Activated CD4-positive, CD25-positive, alpha-beta regulatory T cell (primary cell): Measurements from ENCODE around the gene CCDC178.
"Not testable (repeated sequence)": the region's sequence is repeated elsewhere in the genome, so short reads cannot be mapped to it uniquely, and the experiment has no call there.

ENCODE experiments used
- DNase-seq, 4 experiments: peaks; one replicate each; lab custom pipeline; 2025; lab: John Stamatoyannopoulos, UW

CCDC178 gene

DNA sequence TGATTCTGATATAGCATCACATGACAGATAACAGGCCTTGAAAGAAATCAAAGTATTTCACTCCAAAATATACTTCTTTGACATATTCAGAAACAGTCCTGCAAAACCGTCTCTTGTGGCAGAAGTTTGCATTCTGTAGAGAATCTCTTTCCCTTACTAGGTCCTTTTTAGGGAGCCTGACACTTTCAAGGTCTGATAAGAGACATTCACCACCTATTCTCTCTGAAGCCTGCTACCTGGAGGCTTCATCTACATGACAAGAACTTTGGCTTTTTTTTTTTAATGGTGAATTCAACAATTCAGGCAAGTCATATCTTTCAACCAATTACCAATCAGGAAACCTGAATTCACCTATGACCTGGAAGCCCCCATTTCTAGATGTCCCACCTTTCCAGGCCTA is 83.8 kb downstream of the CCDC178 start:
- DNase-seq, result no peak

GRCh38 chr18:33355756-33356155 is 84.8 kb downstream of the CCDC178 start:
- DNase-seq, result no peak

GRCh38 chr18:33355263-33355662 is 85.3 kb downstream of the CCDC178 start:
- no peak for DNase-seq

DNA sequence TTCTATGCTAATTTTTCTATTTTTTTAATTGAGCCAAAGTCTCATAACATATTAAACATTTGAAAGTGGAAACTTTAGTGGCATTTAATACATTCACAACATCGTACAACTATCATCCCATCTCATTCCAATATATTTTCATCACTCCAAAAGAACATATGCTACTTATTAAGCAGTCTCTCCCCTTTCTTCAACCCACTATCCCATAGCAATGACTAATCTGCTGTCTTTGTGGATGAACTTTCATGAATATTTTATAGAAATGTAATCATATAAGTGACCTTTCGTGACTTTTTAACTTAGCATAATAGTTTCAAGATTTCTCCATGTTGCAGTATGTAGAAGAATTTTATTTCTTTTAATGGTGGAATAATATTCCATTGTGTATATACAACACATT is 90.3 kb downstream of the CCDC178 start:
- DNase-seq, result no peak

DNA sequence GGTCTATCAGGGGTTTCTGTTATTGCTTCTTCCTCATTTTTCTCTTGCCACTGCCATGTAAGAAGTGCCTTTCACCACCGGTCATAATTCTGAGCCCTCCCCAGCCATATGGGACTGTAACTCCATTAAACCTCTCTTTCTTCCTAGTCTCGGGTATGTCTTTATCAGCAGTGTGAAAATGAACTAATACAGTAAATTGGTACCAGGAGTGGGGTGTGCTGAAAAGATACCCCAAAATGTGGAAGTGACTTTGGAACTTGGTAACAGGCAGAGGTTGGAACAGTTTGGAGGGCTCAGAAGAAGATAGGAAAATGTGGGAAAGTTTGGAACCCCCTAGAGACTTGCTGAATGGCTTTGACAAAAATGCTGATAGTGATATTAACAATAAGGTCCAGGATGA is 100.8 kb downstream of the CCDC178 start:
- DNase-seq, result not testable (repeated sequence)

- no peak for DNase-seq
These were observed 105.7 kb downstream of the CCDC178 start for GRCh38 chr18:33334781-33335180.

GRCh38 chr18:33330711-33331110 is 109.8 kb downstream of the CCDC178 start:
- no peak for DNase-seq

- DNase-seq, result no peak
These were observed 113.5 kb downstream of the CCDC178 start for GRCh38 chr18:33326975-33327374.

GRCh38 chr18:33317640-33318039 is 122.9 kb downstream of the CCDC178 start:
- DNase-seq, result no peak

- DNase-seq, result no peak
These were observed 124.4 kb downstream of the CCDC178 start for GRCh38 chr18:33316146-33316587.

DNA sequence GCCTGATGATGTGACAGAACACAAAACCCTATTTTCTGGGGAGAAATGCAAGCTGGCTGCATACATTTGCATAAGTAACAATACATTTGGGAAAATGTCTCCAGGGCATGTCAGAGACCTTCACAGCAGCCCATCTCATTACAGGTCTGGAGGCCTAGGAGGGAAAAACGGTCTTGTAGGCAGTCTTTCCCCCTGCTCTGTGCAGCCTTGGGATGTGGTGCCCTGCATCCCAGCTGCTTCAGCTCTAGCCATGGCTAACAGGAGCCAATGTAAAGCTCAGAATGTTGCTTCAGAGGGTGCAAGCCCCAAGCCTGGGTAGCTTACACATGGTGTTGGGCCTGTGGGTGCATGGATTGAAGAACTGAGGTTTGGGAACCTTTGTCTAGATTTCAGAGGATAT is 133.0 kb downstream of the CCDC178 start:
- DNase-seq, result no peak

DNA sequence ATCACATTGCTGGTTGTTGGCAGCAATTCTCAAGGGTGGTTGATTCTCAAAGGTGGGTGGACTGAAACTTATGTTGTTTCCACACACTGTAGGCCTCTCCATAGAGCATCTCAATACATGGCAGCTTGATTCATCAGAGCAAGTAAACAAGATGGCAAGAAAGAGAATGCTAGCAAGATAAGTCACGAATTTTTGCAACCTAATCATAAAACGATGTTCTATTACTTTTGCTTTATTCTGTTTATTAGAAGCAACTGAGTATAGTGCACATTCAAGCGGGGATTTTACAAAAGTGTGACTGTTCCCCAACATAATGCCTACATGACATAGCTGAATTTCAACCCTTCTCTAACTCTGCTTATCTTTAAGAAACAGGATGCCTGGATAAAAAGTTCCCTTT is 136.2 kb downstream of the CCDC178 start:
- no peak for DNase-seq

GRCh38 chr18:33291539-33291938 is 149.0 kb downstream of the CCDC178 start:
- DNase-seq, result no peak

- no peak for DNase-seq
These were observed 152.3 kb downstream of the CCDC178 start for GRCh38 chr18:33288082-33288716.

DNA sequence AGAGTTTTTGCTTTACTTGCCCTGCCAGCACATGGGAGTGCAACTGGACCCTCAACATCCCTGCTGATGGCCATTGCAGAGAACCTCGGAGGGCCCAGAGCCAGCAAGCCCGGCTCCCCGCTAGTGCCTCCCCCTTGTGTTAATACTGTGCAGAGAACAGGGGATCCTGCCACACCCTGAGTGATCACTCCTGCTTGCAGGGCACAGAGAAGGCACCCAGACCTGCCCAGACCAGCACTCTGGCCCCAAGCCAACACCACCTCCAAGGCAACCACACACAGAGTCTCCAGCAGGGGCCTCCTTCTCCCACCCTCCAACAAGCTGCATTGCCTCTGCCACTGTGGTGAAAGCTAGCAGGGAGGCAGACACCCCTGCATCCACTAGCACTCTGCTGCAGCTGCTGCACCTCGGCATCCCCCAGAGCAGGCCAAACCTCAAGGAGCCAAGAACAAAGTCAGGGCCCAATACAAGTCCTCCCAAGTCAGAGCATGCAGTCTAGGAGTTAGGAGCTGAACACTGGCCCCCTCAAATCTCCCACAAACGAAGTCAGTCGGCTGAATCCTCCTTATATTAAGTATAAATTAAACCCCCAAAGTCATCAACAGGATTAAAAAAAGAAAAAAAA is 157.7 kb downstream of the CCDC178 start:
- no peak for DNase-seq

- DNase-seq, result no peak
These were observed 158.4 kb downstream of the CCDC178 start for GRCh38 chr18:33282142-33282541.

DNA sequence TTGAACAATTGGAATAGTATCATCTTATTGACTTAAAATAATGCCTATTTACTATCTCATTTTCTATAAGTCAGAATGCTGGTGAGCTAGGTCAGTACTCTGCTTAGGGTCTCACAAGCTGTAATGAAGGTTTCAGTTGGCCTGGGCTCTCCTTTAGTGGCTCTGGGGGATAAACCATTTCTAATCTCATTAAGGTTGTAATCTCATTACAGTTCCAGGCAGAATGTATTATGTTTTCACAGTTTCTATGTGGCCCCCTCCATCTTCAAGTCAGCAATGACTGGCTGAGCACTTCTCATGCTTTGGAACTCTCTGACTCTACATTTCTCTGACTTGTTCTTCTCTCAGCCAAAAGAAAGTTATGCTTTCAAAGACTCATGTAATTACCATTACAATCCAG is 163.1 kb downstream of the CCDC178 start:
- DNase-seq, result no peak

DNA sequence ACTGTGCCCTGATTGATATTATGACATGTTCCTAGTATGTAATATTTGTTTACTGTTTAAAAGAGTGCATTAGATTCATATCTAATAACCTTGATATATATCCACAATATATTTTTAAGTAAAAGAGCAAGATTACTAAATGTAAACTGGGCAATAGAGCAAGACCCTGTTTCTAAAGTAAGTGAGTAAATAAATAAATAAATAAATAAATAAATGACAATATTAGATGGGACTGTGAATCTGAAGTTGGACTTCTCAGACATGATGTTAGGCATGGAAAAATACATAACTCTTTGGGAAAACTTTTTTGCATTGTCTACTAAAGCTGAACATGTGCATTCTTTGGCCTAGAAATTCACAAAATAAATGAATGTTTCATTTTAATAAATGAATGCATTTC is 164.7 kb downstream of the CCDC178 start:
- DNase-seq, result no peak

GRCh38 chr18:33270297-33270696 is 170.2 kb downstream of the CCDC178 start:
- no peak for DNase-seq

- DNase-seq, result no peak
These were observed 171.3 kb downstream of the CCDC178 start for GRCh38 chr18:33269223-33269622.

- DNase-seq, result no peak
These were observed 176.0 kb downstream of the CCDC178 start for GRCh38 chr18:33264566-33264965.

DNA sequence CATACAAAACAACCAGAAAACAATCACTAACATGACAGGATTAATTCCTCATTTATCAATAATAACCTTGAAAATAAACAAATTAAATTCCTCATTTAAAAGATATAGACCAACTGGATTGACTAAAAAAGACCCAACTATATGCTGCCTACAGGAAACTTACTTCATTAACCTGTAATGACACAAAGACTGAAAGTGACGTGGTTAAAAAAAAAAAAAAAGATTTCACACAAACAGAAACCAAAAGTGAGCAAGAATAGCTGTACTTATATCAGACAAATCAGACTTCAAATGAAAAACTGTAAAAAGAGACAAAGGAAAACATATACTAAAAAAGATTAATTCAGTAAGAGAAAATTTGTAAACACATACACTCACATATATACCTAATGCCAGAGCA is 201.2 kb downstream of the CCDC178 start:
- no peak for DNase-seq

DNA sequence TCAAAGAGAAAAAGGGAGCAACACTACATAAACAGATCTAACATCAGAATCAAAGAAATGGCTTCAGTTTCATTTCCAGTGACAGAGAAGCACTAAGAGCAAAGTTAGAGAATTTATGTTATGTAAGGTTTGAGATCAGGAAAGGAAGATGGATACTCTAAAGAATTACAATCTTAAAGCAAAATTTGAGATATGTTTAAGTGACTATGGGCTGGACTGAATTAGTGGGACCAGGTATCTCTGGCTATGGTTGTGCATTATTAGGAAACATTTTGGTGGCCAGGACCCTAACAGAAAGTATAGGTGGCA is 208.2 kb downstream of the CCDC178 start:
- no peak for DNase-seq
